Central memory CD4-positive, alpha-beta T cell (primary cell): Measurements from ENCODE around the gene MIA.
A peak's percentile ranks its signal among the peaks of the same experiment; 100 is the strongest.
"Not testable (repeated sequence)": the region's sequence is repeated elsewhere in the genome, so short reads cannot be mapped to it uniquely, and the experiment has no call there.

ENCODE experiments used
- DNase-seq: peaks from one replicate; pipeline ENCODE4 v3.0.0; 2022

Gene MIA

GRCh38 chr19:40825460-40826095 lies 50.3 kb downstream of the MIA start:
- DNase-seq: not testable (repeated sequence)

- not testable (repeated sequence) for DNase-seq
Observed at GRCh38 chr19:40826312-40826698, 51.0 kb downstream of the MIA start.

GRCh38 chr19:40826699-40827385 lies 51.5 kb downstream of the MIA start:
- DNase-seq: peak; percentile 87
